Adipocyte (in vitro differentiated cells): ENCODE measurements around the gene ICAM4.
A peak's percentile ranks its signal among the peaks of the same experiment; 100 is the strongest.
"Not testable (repeated sequence)": the region's sequence is repeated elsewhere in the genome, so short reads cannot be mapped to it uniquely, and the experiment has no call there.

ENCODE experiments used
- DNase-seq: peaks from one replicate; pipeline ENCODE4 v3.0.0-alpha.2; 2015; ENCODE audit warnings: low read depth
- H3K27me3 ChIP-seq: replicated peaks from 2 replicates; pipeline ENCODE4 v1.7.0; 2013; ENCODE audit warnings: mild to moderate bottlenecking, low read length, moderate library complexity; ENCODE audit not compliant: control insufficient read depth, insufficient read depth
- H3K36me3 ChIP-seq: 2 replicates; pipeline ENCODE4 v1.7.0; 2013; ENCODE audit warnings: low read length, mild to moderate bottlenecking, moderate library complexity; ENCODE audit not compliant: control insufficient read depth, insufficient read depth, severe bottlenecking
- H3K4me1 ChIP-seq: 2 replicates; pipeline ENCODE4 v1.7.0; 2013; ENCODE audit warnings: mild to moderate bottlenecking, low read length, moderate library complexity; ENCODE audit not compliant: control insufficient read depth, insufficient read depth
- H3K4me3 ChIP-seq: 2 replicates; pipeline ENCODE4 v1.7.0; 2013; ENCODE audit warnings: mild to moderate bottlenecking, low read length, moderate library complexity
- H3K9ac ChIP-seq: 2 replicates; pipeline ENCODE4 v1.7.0; 2013; ENCODE audit warnings: mild to moderate bottlenecking, low read length, moderate library complexity
- H3K9me3 ChIP-seq: 2 replicates; pipeline ENCODE4 v1.7.0; 2013; ENCODE audit warnings: mild to moderate bottlenecking, low read length, moderate library complexity; ENCODE audit not compliant: control insufficient read depth

The ICAM4 gene

GRCh38 chr19:10286803-10287737, at the start of gene ICAM4:
ICAM4 (plus strand) TSS chr19:10286955; CDS start chr19:10287013, 58 bp downstream.
- peak; percentile 18 for DNase-seq
- H3K4me1 ChIP-seq, result peaks cover 20% of the 10 kb centered on the region
- peaks cover 13% of the 10 kb centered on the region for H3K36me3 ChIP-seq
- H3K9me3 ChIP-seq, result no peaks in the 10 kb centered on the region
- no peak within 1 kb of the TSS for H3K4me3 ChIP-seq
- peaks cover 38% of the 10 kb centered on the region for H3K27me3 ChIP-seq
- H3K9ac ChIP-seq, result no peak within 1 kb of the TSS

GRCh38 chr19:10237702-10238101, 49.1 kb upstream of the ICAM4 start:
- no peak overlapping the region for H3K4me3 ChIP-seq
- peak overlapping the region; percentile 26 for H3K9ac ChIP-seq
- DNase-seq, result no peak
- peaks cover 28% of the 10 kb centered on the region for H3K4me1 ChIP-seq
- no peaks in the 10 kb centered on the region for H3K36me3 ChIP-seq
- no peaks in the 10 kb centered on the region for H3K9me3 ChIP-seq
- no peaks in the 10 kb centered on the region for H3K27me3 ChIP-seq

- H3K4me1 ChIP-seq, result peaks cover 29% of the 10 kb centered on the region
- peak; percentile 13 for DNase-seq
- no peaks in the 10 kb centered on the region for H3K9me3 ChIP-seq
- H3K27me3 ChIP-seq, result no peaks in the 10 kb centered on the region
- H3K4me3 ChIP-seq, result no peak overlapping the region
- peak overlapping the region; percentile 16 for H3K9ac ChIP-seq
- H3K36me3 ChIP-seq, result no peaks in the 10 kb centered on the region
Observed at GRCh38 chr19:10238172-10238783, 48.5 kb upstream of the ICAM4 start.

- H3K9me3 ChIP-seq, H3K9ac ChIP-seq, H3K36me3 ChIP-seq, DNase-seq, H3K4me3 ChIP-seq, H3K27me3 ChIP-seq: not testable (repeated sequence)
- H3K4me1 ChIP-seq, result peaks cover 27% of the 10 kb centered on the region
Observed at GRCh38 chr19:10241826-10242449, 44.8 kb upstream of the ICAM4 start.

GRCh38 chr19:10243606-10244005, 43.1 kb upstream of the ICAM4 start:
- no peaks in the 10 kb centered on the region for H3K36me3 ChIP-seq
- no peak overlapping the region for H3K4me3 ChIP-seq
- H3K9me3 ChIP-seq, result no peaks in the 10 kb centered on the region
- H3K27me3 ChIP-seq, result no peaks in the 10 kb centered on the region
- no peak overlapping the region for H3K9ac ChIP-seq
- DNase-seq, result no peak
- peaks cover 14% of the 10 kb centered on the region for H3K4me1 ChIP-seq

- no peaks in the 10 kb centered on the region for H3K27me3 ChIP-seq
- peaks cover 10% of the 10 kb centered on the region for H3K4me1 ChIP-seq
- DNase-seq, result no peak
- no peaks in the 10 kb centered on the region for H3K9me3 ChIP-seq
- H3K4me3 ChIP-seq, result no peak overlapping the region
- no peaks in the 10 kb centered on the region for H3K36me3 ChIP-seq
- peak overlapping the region; percentile 8 for H3K9ac ChIP-seq
Observed at GRCh38 chr19:10245189-10245939, 41.4 kb upstream of the ICAM4 start.

GRCh38 chr19:10246511-10246910, 40.2 kb upstream of the ICAM4 start:
- no peaks in the 10 kb centered on the region for H3K9me3 ChIP-seq

GRCh38 chr19:10251792-10252694, 34.7 kb upstream of the ICAM4 start, which contains the start of gene MRPL4:
MRPL4 (plus strand) TSS chr19:10252214; CDS start chr19:10252254, 40 bp downstream.
- Histone ChIP-seq H3K36me3 (peaks cover 32% of the 10 kb centered on the region), H3K9me3 (no peaks in the 10 kb centered on the region), H3K4me3 (peak within 1 kb of the TSS; percentile 99), H3K27me3 (no peaks in the 10 kb centered on the region), H3K4me1 (peaks cover 7% of the 10 kb centered on the region), H3K9ac (peak within 1 kb of the TSS; percentile 96)
- DNase-seq, result peak; percentile 99

More at GRCh38 chr19:10246511-10246910, 40.2 kb upstream of the ICAM4 start:
- no peak for DNase-seq
- H3K9ac ChIP-seq, result no peak overlapping the region
- no peak overlapping the region for H3K4me3 ChIP-seq
- H3K4me1 ChIP-seq, result peaks cover 10% of the 10 kb centered on the region
- no peaks in the 10 kb centered on the region for H3K36me3 ChIP-seq
- no peaks in the 10 kb centered on the region for H3K27me3 ChIP-seq

GRCh38 chr19:10252707-10253106, 34.0 kb upstream of the ICAM4 start:
- no peak for DNase-seq
- peaks cover 38% of the 10 kb centered on the region for H3K36me3 ChIP-seq
- H3K4me1 ChIP-seq, result peaks cover 7% of the 10 kb centered on the region
- peak overlapping the region; percentile 96 for H3K9ac ChIP-seq
- H3K4me3 ChIP-seq, result peak overlapping the region; percentile 99
- H3K9me3 ChIP-seq, result no peaks in the 10 kb centered on the region
- no peaks in the 10 kb centered on the region for H3K27me3 ChIP-seq

- DNase-seq, result no peak
- Histone ChIP-seq H3K36me3 (peaks cover 49% of the 10 kb centered on the region), H3K4me3 (no peak overlapping the region), H3K9me3 (no peaks in the 10 kb centered on the region), H3K9ac (no peak overlapping the region), H3K4me1 (peaks cover 7% of the 10 kb centered on the region), H3K27me3 (no peaks in the 10 kb centered on the region)
Observed at GRCh38 chr19:10254244-10254643, 32.5 kb upstream of the ICAM4 start.
